Neuronal stem cell (in vitro differentiated cells): ENCODE measurements around the gene FIZ1.
A peak's percentile ranks its signal among the peaks of the same experiment; 100 is the strongest.

Experiments
- DNase-seq: peaks from one replicate; pipeline ENCODE4 v3.0.0-alpha.2; 2013; ENCODE audit warnings: low spot score
- H2AFZ ChIP-seq: one replicate; pipeline ENCODE4 v1.6.1; 2013; ENCODE audit warnings: mild to moderate bottlenecking, low read length, inconsistent platforms
- H2AK5ac ChIP-seq: 2 replicates; pipeline ENCODE4 v1.6.1; 2013; ENCODE audit warnings: low read depth, mild to moderate bottlenecking, inconsistent platforms, low read length, moderate library complexity, mixed read lengths
- H2BK120ac ChIP-seq: 2 replicates; pipeline ENCODE4 v1.6.1; 2013; ENCODE audit warnings: low read depth, mild to moderate bottlenecking, inconsistent platforms, low read length, moderate library complexity, mixed read lengths
- H2BK12ac ChIP-seq: one replicate; pipeline ENCODE4 v1.6.1; 2013; ENCODE audit warnings: low read length, inconsistent platforms
- H2BK15ac ChIP-seq: 2 replicates; pipeline ENCODE4 v1.6.1; 2013; ENCODE audit warnings: mild to moderate bottlenecking, low read length, inconsistent platforms, mixed read lengths
- H2BK5ac ChIP-seq: one replicate; pipeline ENCODE4 v1.6.1; 2013; ENCODE audit warnings: inconsistent platforms, mild to moderate bottlenecking, low read length, moderate library complexity
- H3K14ac ChIP-seq: one replicate; pipeline ENCODE4 v1.6.1; 2013; ENCODE audit warnings: low read length, inconsistent platforms
- H3K18ac ChIP-seq: 2 replicates; pipeline ENCODE4 v1.6.1; 2013; ENCODE audit warnings: low read length, inconsistent platforms
- H3K23ac ChIP-seq: 2 replicates; pipeline ENCODE4 v1.6.1; 2013; ENCODE audit warnings: low read depth, mild to moderate bottlenecking, mixed read lengths, low read length, inconsistent platforms; ENCODE audit not compliant: poor library complexity
- H3K27ac ChIP-seq: replicated peaks from 3 replicates; pipeline ENCODE4 v1.5.1; 2013; ENCODE audit warnings: low read length, inconsistent platforms
- H3K27me3 ChIP-seq, 3 experiments: 2 replicates each; pipeline ENCODE4 v1.6.1; 2013; ENCODE audit warnings: low read length in 3 of 3, mild to moderate bottlenecking in 2 of 3, inconsistent platforms in 1 of 3, low read depth in 1 of 3, mixed read lengths in 1 of 3, moderate library complexity in 1 of 3; ENCODE audit not compliant: control insufficient read depth in 3 of 3, insufficient read depth in 3 of 3
- H3K36me3 ChIP-seq, 2 donors: replicated peaks in 1 of 2; 2 replicates each; pipeline ENCODE4 v1.6.1; 2013; ENCODE audit warnings: low read length in 2 of 2; ENCODE audit not compliant: control insufficient read depth in 2 of 2, insufficient read depth in 2 of 2
- H3K4ac ChIP-seq: 2 replicates; pipeline ENCODE4 v1.6.1; 2013; ENCODE audit warnings: inconsistent platforms, mild to moderate bottlenecking, low read length, moderate library complexity
- H3K4me1 ChIP-seq, 2 donors: 1 replicate in 1 of 2; 2 replicates in 1 of 2; pipeline ENCODE4 v1.6.1; 2013; ENCODE audit warnings: low read length in 2 of 2, low read depth in 1 of 2; ENCODE audit not compliant: control insufficient read depth in 2 of 2, insufficient read depth in 1 of 2
- H3K4me2 ChIP-seq: one replicate; pipeline ENCODE4 v1.6.1; 2013; ENCODE audit warnings: mild to moderate bottlenecking, low read length, inconsistent platforms; ENCODE audit not compliant: insufficient read depth, poor library complexity, severe bottlenecking
- H3K4me3 ChIP-seq, 2 donors: 2 replicates each; pipeline ENCODE4 v1.5.1; 2013; ENCODE audit warnings: low read length in 2 of 2, mild to moderate bottlenecking in 2 of 2, inconsistent platforms in 1 of 2, moderate library complexity in 1 of 2
- H3K79me1 ChIP-seq: one replicate; pipeline ENCODE4 v1.6.1; 2013; ENCODE audit warnings: low read depth, mild to moderate bottlenecking, inconsistent platforms, low read length, moderate library complexity
- H3K9ac ChIP-seq: one replicate; pipeline ENCODE4 v1.6.1; 2013; ENCODE audit warnings: mild to moderate bottlenecking, low read depth, low read length, inconsistent platforms; ENCODE audit not compliant: poor library complexity
- H3K9me3 ChIP-seq, 2 donors: replicated peaks in 1 of 2; 2 replicates each; pipeline versions ENCODE3 to v1.6.1; 2013; ENCODE audit warnings: low read length in 2 of 2, mild to moderate bottlenecking in 2 of 2, inconsistent platforms in 1 of 2, low read depth in 1 of 2, mixed read lengths in 1 of 2, moderate library complexity in 1 of 2; ENCODE audit not compliant: control insufficient read depth in 2 of 2, insufficient read depth in 1 of 2
- H4K8ac ChIP-seq: one replicate; pipeline ENCODE4 v1.6.1; 2013; ENCODE audit warnings: low read depth, mild to moderate bottlenecking, inconsistent platforms, low read length, moderate library complexity
- H4K91ac ChIP-seq: one replicate; pipeline ENCODE4 v1.6.1; 2013; ENCODE audit warnings: low read length, low read depth, mild to moderate bottlenecking, inconsistent platforms; ENCODE audit not compliant: poor library complexity
- WGBS, 2 donors: extraction: QIAGEN DNeasy Blood & Tissue Kit; methylation state at CpG; one replicate each; pipeline ENCODE4 v1.1.7; 2013; ENCODE audit warnings: missing lambda C conversion rate in 2 of 2, mixed read lengths in 1 of 2; ENCODE audit not compliant: insufficient read length in 2 of 2, insufficient replicate concordance in 1 of 2; ENCODE audit errors: extremely low coverage in 2 of 2; 5-methylcytosine and 5-hydroxymethylcytosine counted together

The FIZ1 gene

GRCh38 chr19:55598034-55598433 is 1.3 kb downstream of the FIZ1 start:
- Histone ChIP-seq H3K79me1 (peaks cover 4% of the 10 kb centered on the region), H3K27me3 (no peaks in the 10 kb centered on the region), H3K9me3 (peaks cover 5 to 6% of the 10 kb centered on the region in 2 donors), H3K4me2 (no peak overlapping the region), H2AFZ (no peak overlapping the region), H3K27ac (peak overlapping the region; percentile 65), H3K4ac (no peak overlapping the region), H3K4me3 (peak overlapping the region in 1 of 2 donors; percentile 78), H2AK5ac (no peak overlapping the region), H4K91ac (no peak overlapping the region), H3K14ac (no peak overlapping the region), H2BK120ac (no peak overlapping the region), H2BK5ac (no peak overlapping the region), H3K18ac (no peak overlapping the region), H3K4me1 (peaks cover 5 to 9% of the 10 kb centered on the region in 2 donors), H3K9ac (no peak overlapping the region), H2BK15ac (no peak overlapping the region), H4K8ac (no peak overlapping the region), H3K36me3 (peaks cover 22 to 39% of the 10 kb centered on the region in 2 donors), H2BK12ac (no peak overlapping the region), H3K23ac (no peak overlapping the region)
- WGBS, 2 donors = no CpG with 5 or more reads among the region's 9 CpGs
- DNase-seq = no peak

GRCh38 chr19:55597501-55597921 is 1.8 kb downstream of the FIZ1 start:
- no peak for DNase-seq
- WGBS, 2 donors = no CpG with 5 or more reads among the region's 30 CpGs
- no peak overlapping the region for H3K4ac ChIP-seq
- H3K79me1 ChIP-seq = peaks cover 2% of the 10 kb centered on the region
- no peak overlapping the region for H4K8ac ChIP-seq
- no peak overlapping the region for H3K18ac ChIP-seq
- no peaks in the 10 kb centered on the region for H3K27me3 ChIP-seq
- no peak overlapping the region for H3K23ac ChIP-seq
- H2BK15ac ChIP-seq = no peak overlapping the region
- H2BK12ac ChIP-seq = no peak overlapping the region
- H3K4me2 ChIP-seq = no peak overlapping the region
- H3K9me3 ChIP-seq = peaks cover under 1 to 5% of the 10 kb centered on the region in 2 donors
- no peak overlapping the region for H4K91ac ChIP-seq
- no peak overlapping the region for H2AFZ ChIP-seq
- no peak overlapping the region for H3K14ac ChIP-seq
- H2AK5ac ChIP-seq = peak overlapping the region; percentile 85
- no peak overlapping the region for H3K9ac ChIP-seq
- no peak overlapping the region for H2BK5ac ChIP-seq
- H3K36me3 ChIP-seq = peaks cover 22 to 40% of the 10 kb centered on the region in 2 donors
- H3K27ac ChIP-seq = peak overlapping the region; percentile 65
- H3K4me1 ChIP-seq = peaks cover 5 to 9% of the 10 kb centered on the region in 2 donors
- H2BK120ac ChIP-seq = no peak overlapping the region
- H3K4me3 ChIP-seq = no peak overlapping the region

DNA sequence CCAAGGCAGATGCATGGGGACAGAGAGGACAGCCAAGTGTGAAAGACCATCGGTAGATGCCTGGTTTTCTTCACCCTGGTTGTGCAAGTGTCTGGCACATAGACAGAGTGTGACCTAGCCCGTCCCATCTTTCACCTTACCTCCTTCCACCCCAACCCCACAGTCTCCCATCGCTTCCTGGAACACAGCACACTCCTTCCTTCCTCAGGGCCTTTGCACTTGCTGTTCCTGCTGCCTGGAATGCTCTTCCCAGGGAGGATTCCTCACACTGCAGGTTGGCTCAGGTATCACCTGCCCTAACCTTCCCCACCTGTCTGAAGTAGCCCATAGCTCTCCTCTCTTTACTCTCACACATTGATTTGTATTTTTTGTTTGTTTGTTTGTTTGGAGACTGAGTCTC is 3.0 kb downstream of the FIZ1 start:
- peaks cover 0 to 5% of the 10 kb centered on the region in 2 donors for H3K9me3 ChIP-seq
- H2BK12ac ChIP-seq = no peak overlapping the region
- H3K4me3 ChIP-seq = no peak overlapping the region
- no peak overlapping the region for H4K8ac ChIP-seq
- H3K9ac ChIP-seq = no peak overlapping the region
- no peak overlapping the region for H2AFZ ChIP-seq
- H3K4ac ChIP-seq = no peak overlapping the region
- H3K79me1 ChIP-seq = peaks cover 2% of the 10 kb centered on the region
- H2BK120ac ChIP-seq = no peak overlapping the region
- H3K27ac ChIP-seq = no peak overlapping the region
- H4K91ac ChIP-seq = no peak overlapping the region
- H2BK15ac ChIP-seq = no peak overlapping the region
- no peak overlapping the region for H3K18ac ChIP-seq
- WGBS, 2 donors = no CpG with 5 or more reads among the region's 3 CpGs
- H3K4me2 ChIP-seq = no peak overlapping the region
- no peak overlapping the region for H2BK5ac ChIP-seq
- H3K4me1 ChIP-seq = peaks cover 5 to 9% of the 10 kb centered on the region in 2 donors
- H3K14ac ChIP-seq = no peak overlapping the region
- H3K23ac ChIP-seq = no peak overlapping the region
- H3K27me3 ChIP-seq = no peaks in the 10 kb centered on the region
- DNase-seq = no peak
- no peak overlapping the region for H2AK5ac ChIP-seq
- H3K36me3 ChIP-seq = peaks cover 26 to 52% of the 10 kb centered on the region in 2 donors

DNA sequence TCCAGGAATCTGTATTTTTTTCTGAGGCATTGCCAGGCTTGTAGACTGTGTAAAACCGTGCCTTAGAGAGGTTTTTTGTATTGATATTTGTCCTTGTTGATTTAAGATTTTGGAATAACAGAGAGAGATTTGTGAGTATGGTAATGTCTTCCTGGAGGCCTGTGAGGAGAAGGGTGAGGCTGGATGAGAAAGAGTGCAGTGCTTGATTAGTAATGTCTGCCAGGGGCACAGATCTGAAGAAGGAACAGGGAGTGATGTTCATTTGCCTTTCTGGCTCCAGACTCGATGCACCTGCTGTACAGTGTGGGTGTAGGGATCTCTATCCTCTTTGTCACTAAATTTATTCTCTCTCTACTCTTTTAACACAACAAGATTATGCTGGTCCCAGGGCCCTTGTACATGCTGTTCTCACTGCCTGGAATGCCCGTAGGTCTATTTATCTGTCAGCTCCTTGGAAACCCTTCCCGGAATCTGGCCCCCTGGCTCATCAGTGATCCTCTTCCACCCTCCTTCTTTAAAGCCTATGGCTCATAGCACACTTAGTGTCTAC is 4.2 kb downstream of the FIZ1 start:
- Histone ChIP-seq H3K9me3 (peaks cover 0 to 5% of the 10 kb centered on the region in 2 donors), H4K8ac (no peak overlapping the region), H2BK15ac (no peak overlapping the region), H3K18ac (no peak overlapping the region), H2AK5ac (no peak overlapping the region), H3K4me2 (no peak overlapping the region), H4K91ac (no peak overlapping the region), H2AFZ (no peak overlapping the region), H3K23ac (no peak overlapping the region), H3K14ac (no peak overlapping the region), H2BK5ac (no peak overlapping the region), H3K4me3 (no peak overlapping the region), H2BK12ac (no peak overlapping the region), H3K4ac (no peak overlapping the region), H2BK120ac (no peak overlapping the region), H3K27ac (no peak overlapping the region), H3K9ac (no peak overlapping the region), H3K4me1 (peaks cover 0 to 9% of the 10 kb centered on the region in 2 donors), H3K79me1 (peaks cover 2% of the 10 kb centered on the region), H3K36me3 (peaks cover 27 to 55% of the 10 kb centered on the region in 2 donors), H3K27me3 (no peaks in the 10 kb centered on the region)
- no peak for DNase-seq
- WGBS, 2 donors = no CpG with 5 or more reads among the region's 4 CpGs
